ENCODE data around the gene TFF3. TPM values are rescaled to one million over a fixed set of nuclear protein-coding genes. Genes with fewer than 3 reads are reported as not detected.
A peak's percentile ranks its signal among the peaks of the same experiment; 100 is the strongest.

TFF3 gene
- total and polyA plus RNA-seq, 10 donors = 28.9 to 123 (median 72.7) TPM

GRCh38 chr21:42314616-42315295 is 453 bp downstream of the TFF3 start:
- H3K9me3 ChIP-seq = no peaks in the 10 kb centered on the region
- H3K4me3 ChIP-seq = peak overlapping the region in 2 of 8 donors; percentile 22 to 52
- intact Hi-C loops (cut with DNase I; ENCODE audit: low total_unique reads) = no loop called here
- peak overlapping the region in 5 of 8 donors; percentile 38 to 73 (median 65) for H3K27ac ChIP-seq
- H3K36me3 ChIP-seq = no peaks in the 10 kb centered on the region
- DNase-seq = no peak
- H3K4me1 ChIP-seq = peaks cover 13 to 75% (median 42%) of the 10 kb centered on the region in 6 donors
- TF ChIP-seq POLR2A (IDR thresholded peaks at IDR 0.05) (no peak), CTCF (IDR thresholded peaks at IDR 0.05 in 8 of 11, conservative IDR thresholded peaks at IDR 0.05 in 3 of 11) (no peak), POLR2AphosphoS5 (IDR thresholded peaks at IDR 0.05) (no peak)
- H3K27me3 ChIP-seq (replicated peaks in 1 of 7) = peaks cover 0 to 23% (median 0%) of the 10 kb centered on the region in 7 donors
- WGBS, 5 donors = 83 to 90% (median 87%) methylated on average over 6 of the region's 6 CpGs

- Histone ChIP-seq H3K27me3 (replicated peaks in 1 of 7) (peaks cover 0 to 35% (median 6%) of the 10 kb centered on the region in 7 donors), H3K9me3 (no peaks in the 10 kb centered on the region), H3K4me3 (peak overlapping the region in 3 of 8 donors; percentile 19 to 52 (median 31)), H3K27ac (peak overlapping the region in 6 of 8 donors; percentile 20 to 73 (median 64)), H3K4me1 (peaks cover 9 to 74% (median 40%) of the 10 kb centered on the region in 6 donors), H3K36me3 (no peaks in the 10 kb centered on the region)
- DNase-seq = no peak
- 45 to 72% (median 65%) methylated on average over 12 to 13 of the region's 13 CpGs for WGBS, 5 donors
- intact Hi-C loops (cut with DNase I; ENCODE audit: low total_unique reads) = no loop called here
- TF ChIP-seq POLR2A (IDR thresholded peaks at IDR 0.05) = no peak
- peak; percentile 38 to 75 (median 45) for TF ChIP-seq POLR2AphosphoS5 (IDR thresholded peaks at IDR 0.05)
Observed at GRCh38 chr21:42313501-42313969, 1.7 kb downstream of the TFF3 start.

- WGBS, 5 donors = 78 to 83% (median 79%) methylated on average over 15 to 16 of the region's 16 CpGs
- H3K27ac ChIP-seq = peak overlapping the region in 5 of 8 donors; percentile 53 to 73 (median 65)
- peak; percentile 69 for DNase-seq
- intact Hi-C loops (cut with DNase I; ENCODE audit: low total_unique reads) = no loop called here
- no peaks in the 10 kb centered on the region for H3K36me3 ChIP-seq
- TF ChIP-seq CTCF (IDR thresholded peaks at IDR 0.05 in 8 of 11, conservative IDR thresholded peaks at IDR 0.05 in 3 of 11) (no peak), POLR2AphosphoS5 (IDR thresholded peaks at IDR 0.05) (no peak), POLR2A (IDR thresholded peaks at IDR 0.05) (no peak)
- H3K9me3 ChIP-seq = no peaks in the 10 kb centered on the region
- H3K27me3 ChIP-seq (replicated peaks in 1 of 7) = peaks cover 0 to 39% (median 14%) of the 10 kb centered on the region in 7 donors
- H3K4me3 ChIP-seq = peak overlapping the region in 2 of 8 donors; percentile 31 to 52
- peaks cover 9 to 71% (median 36%) of the 10 kb centered on the region in 6 donors for H3K4me1 ChIP-seq
Observed at GRCh38 chr21:42312626-42313104, 2.5 kb downstream of the TFF3 start.

GRCh38 chr21:42311816-42312625 is 3.2 kb downstream of the TFF3 start:
- TF ChIP-seq POLR2AphosphoS5 (IDR thresholded peaks at IDR 0.05) (peak in 2 of 3 donors; percentile 6 to 51), POLR2A (IDR thresholded peaks at IDR 0.05) (no peak)
- Histone ChIP-seq H3K36me3 (no peaks in the 10 kb centered on the region), H3K27ac (peak overlapping the region in 5 of 8 donors; percentile 53 to 73 (median 65)), H3K4me1 (peaks cover 9 to 64% (median 34%) of the 10 kb centered on the region in 6 donors), H3K9me3 (no peaks in the 10 kb centered on the region), H3K27me3 (replicated peaks in 1 of 7) (peaks cover 0 to 39% (median 15%) of the 10 kb centered on the region in 7 donors), H3K4me3 (peak overlapping the region in 2 of 8 donors; percentile 31 to 52)
- DNase-seq = peak; percentile 73
- intact Hi-C loops (cut with DNase I; ENCODE audit: low total_unique reads) = no loop called here
- WGBS, 5 donors = 67 to 81% (median 74%) methylated on average over 20 to 21 of the region's 21 CpGs

All from spleen (tissue), 11 donors.